HG02840 (cell line): ENCODE measurements around the gene TOPAZ1.

ENCODE experiments used
- ATAC-seq: cut with Tn5 transposase; IDR thresholded peaks from one replicate; pipeline ENCODE4 v1.9.1; 2021; ENCODE audit warnings: mild to moderate bottlenecking, moderate library complexity, moderate number of reproducible peaks; ENCODE audit not compliant: unreplicated experiment, low FRiP score

Gene TOPAZ1

GRCh38 chr3:44241706-44242105, at the start of gene TOPAZ1:
Gene TOPAZ1, plus strand, starts transcription at chr3:44241886. Its CDS starts 168 bp downstream, at chr3:44242054.
- ATAC-seq: no peak

DNA sequence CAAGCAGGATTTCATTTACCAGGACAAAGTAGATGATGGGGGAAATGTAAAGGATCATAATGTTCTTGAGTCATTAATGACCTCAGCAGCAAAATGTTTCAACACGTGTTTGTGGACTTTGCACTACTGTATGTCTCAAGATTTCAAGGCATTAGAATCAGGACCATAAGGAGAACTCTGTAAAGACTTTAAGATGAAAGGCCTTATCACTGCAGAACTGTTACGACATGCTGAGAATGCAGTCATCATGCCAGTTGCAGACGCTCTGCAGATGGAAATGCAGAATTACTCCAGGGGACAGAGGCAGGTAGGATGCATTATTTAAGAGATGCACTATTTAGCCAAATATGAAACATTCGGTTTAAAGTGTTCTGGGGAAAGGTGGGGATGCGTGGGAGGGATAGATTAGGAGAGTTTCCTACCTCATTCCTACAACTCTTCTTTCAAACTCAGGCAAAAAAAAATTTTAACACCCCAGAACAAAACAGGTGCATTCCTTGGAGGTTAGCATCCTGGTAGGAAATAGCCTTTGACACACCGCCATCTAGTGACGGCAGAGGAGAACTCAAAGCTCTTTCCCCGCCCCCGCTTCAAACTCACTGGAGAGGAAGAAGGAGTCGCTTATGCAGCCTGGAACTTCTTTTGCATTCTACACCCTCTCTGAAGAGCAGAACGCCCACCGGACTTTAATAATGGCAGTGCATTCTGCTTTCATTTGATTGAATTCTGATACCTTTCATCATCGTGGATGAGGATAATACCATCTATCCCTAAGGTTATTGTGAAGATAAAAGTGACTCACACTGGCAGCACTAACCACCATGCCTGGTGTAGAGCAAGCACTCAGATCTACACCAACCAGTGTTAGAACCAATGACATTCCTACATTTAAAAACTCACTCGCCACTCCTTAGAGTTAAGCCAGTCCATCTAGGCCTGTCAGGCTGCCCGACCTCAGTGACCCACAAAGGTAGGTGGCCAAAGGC, 43.1 kb upstream of the TOPAZ1 start:
- no peak for ATAC-seq

GRCh38 chr3:44206261-44206660, 35.4 kb upstream of the TOPAZ1 start:
- ATAC-seq: no peak

- no peak for ATAC-seq
Observed at GRCh38 chr3:44206862-44207652, 34.6 kb upstream of the TOPAZ1 start.

- no peak for ATAC-seq
Observed at GRCh38 chr3:44208086-44208485, 33.6 kb upstream of the TOPAZ1 start.

DNA sequence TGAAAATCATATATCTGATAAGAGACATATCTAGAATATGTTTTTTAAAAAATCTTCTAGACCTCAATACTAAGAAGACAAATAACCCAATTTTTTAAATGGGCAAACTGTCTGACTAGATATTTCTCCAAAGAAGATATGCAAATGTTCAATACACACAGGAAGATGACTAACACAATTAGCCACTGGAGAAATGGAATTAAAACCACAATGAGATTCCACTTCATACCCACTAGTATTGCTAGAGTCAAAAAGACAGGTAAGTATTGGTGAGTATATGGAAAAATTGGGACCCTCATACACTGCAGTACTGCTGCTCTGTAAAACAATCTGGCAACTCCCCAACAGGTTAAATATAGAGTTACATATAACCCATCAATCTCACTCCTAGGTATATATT, 33.1 kb upstream of the TOPAZ1 start:
- no peak for ATAC-seq

DNA sequence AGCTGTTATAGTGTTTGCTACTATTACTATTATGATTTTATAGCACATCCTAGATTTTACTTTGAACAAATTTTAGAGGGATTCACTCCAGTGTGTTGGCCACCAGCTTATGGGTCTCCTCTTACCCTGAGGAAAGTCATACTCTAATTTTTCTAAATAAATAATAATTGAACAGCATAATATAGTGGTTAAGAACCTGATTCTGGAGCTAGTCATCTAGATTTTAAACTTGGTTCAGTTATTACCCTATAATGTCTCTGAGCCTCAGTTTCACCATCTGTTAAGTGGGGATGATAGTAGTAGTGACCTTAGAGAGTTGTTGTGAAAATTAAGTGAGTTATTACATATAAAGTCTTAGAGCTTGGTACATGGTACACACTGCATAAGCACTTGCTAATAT, 30.7 kb upstream of the TOPAZ1 start:
- ATAC-seq: no peak

DNA sequence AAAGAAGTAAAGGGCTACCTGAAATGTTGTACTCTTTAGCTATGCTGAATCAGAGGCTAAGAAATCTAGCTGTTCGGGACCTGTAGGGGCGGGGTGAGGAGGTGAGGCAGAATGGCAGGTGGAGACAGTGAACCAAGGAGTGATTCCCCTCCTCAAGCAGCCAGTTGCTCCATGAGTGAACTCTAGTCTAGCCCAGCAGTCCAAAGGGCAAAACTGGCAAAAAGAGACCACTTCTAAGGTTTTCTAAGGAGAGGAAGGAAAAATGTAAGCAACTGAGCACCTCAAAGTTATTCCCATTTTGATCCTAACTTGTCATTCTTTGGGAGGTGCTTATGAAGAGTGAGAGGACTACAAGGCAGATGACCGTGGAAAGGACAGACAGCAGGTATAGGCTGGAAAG, 19.3 kb upstream of the TOPAZ1 start:
- ATAC-seq: no peak

DNA sequence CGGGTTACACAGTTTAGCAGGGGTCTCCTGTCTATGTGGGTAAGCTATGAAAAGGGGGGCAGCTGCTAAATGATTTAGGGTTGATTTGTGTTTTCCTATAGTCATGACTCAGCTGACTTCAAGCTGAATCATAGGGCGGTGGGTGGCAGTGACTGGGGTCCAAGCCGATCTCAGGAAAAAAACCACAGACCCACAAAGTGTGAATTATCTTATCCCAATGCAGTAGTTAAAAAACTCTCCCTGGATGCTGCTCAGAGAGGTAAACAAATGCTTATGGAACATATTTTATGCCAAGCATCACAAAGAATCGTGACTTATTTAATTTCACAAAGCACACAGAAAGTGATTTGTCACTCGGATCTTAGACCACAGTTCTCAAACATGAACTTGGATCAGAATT, 18.4 kb upstream of the TOPAZ1 start:
- no peak for ATAC-seq

- ATAC-seq: no peak
Observed at GRCh38 chr3:44224131-44224530, 17.6 kb upstream of the TOPAZ1 start.

- ATAC-seq: no peak
Observed at GRCh38 chr3:44226573-44226972, 15.1 kb upstream of the TOPAZ1 start.

- ATAC-seq: no peak
Observed at GRCh38 chr3:44227632-44228031, 14.1 kb upstream of the TOPAZ1 start.

DNA sequence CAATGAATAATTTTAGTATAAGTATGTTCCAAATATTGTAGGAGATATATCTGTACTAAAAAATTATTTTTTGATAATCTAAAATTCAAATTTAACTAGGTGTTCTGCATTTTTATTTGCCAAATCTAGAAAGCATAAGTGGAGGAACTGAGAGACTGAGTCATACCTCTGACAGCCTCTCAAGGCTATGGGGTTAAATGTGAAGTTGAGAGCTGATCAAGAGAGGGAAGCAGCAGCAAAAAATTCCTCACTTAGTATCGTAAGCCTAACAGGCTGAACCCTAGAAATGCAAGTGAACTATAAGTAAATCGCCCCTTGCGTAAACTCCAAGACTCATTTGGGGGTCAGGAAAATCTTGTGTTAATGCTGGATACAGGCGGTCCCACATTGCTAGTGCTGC, 12.8 kb upstream of the TOPAZ1 start:
- no peak for ATAC-seq

DNA sequence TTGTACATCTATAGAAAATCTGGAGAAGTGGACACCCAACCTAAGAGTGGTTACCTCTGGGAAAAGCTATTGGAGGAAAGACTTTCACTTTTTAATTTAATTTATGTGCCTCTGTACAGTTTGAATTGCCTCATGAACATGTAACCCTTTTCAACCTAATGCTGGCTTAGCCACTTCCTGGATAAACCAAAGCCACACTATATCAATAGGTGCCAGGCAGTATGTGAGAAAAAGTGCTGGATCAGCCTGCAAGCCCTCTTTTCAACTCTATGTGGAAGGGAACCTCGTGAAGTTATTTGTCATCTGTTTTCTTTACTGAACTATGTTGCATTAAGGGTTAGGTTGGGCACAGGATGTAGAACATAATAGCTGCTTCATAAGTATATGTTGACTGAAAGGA, 9.3 kb upstream of the TOPAZ1 start:
- ATAC-seq: no peak

- no peak for ATAC-seq
Observed at GRCh38 chr3:44234648-44235268, 6.9 kb upstream of the TOPAZ1 start.

- no peak for ATAC-seq
Observed at GRCh38 chr3:44235604-44236484, 5.8 kb upstream of the TOPAZ1 start.

DNA sequence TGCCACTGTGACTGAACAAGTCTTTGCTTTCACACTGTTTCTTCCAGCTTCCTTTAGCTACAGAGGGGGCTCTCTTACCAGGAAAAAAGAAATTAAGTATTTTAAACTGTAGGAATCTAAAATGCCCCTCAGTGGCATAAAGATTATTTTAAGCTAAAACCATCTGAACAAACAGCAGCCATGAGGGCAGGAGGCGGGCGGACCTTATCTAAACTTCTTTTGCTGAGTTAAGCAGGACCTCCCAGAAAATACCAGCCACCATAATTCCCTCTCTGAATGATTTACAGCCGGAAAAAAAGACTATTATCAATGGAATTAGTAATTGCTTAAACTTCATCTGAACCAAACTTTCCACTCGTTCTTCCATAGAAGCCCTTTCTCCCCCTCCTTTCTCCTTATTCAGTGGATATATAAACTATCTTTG, 5.2 kb upstream of the TOPAZ1 start:
- ATAC-seq: no peak

DNA sequence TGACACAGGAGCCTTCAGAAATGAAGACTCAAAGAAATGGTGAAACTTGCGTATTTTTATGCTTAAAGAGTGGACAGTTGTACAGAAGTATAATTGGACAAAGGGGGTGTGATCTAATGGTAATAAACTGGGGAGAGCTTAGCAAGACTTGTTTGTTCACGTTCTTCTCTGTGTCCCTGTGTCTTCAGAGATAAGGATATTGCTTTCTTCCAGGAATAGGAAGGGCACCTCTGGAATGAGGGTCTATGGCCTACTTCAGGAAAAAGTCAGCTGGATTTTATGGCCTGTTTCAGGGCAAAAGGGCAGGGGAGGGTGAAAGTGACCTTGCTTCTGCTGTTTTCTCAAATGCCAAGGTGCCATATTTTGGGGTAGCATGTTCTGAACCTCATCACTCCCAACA, 4.5 kb upstream of the TOPAZ1 start:
- ATAC-seq: no peak

GRCh38 chr3:44237665-44238064, 4.0 kb upstream of the TOPAZ1 start:
- ATAC-seq: no peak

DNA sequence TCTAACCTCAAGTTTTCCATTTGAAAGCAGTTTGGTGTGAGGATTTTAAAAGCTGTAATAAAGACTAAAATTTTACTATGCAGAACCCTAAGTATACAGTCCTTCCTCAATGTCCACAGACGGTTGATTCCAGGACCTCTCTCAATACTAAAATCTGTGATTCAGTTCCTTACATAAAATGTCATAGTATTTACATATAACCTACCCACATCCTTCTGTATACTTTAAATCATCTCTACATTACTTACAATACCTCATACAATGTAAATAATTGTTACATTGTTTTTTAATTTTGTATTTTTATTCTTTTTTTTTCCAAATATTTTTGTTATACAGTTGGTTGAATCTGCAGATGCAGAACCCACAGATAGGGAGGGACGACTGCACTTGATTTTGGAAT, 2.8 kb upstream of the TOPAZ1 start:
- ATAC-seq: no peak
